GM23338 (cell line): ENCODE results near the gene ABHD14A. TPM values are rescaled to one million over a fixed set of nuclear protein-coding genes. Genes with fewer than 3 reads are reported as not detected.

Source experiments
- ATAC-seq: fragments of 200-7000 bp; cut with Tn5 transposase; 3 replicates; pipeline ENCODE4 v1.9.1; 2020
- DNase-seq: peaks from one replicate; pipeline ENCODE4 v3.0.0-alpha.2; 2015; ENCODE audit warnings: low spot score
- H2AFZ ChIP-seq: fragments of 200-600 bp; sonication (generic); 2 replicates; pipeline ENCODE4 v1.8.0; 2016; ENCODE audit warnings: antibody characterized with exemption, mild to moderate bottlenecking, moderate library complexity
- H3F3A ChIP-seq: fragments of 200-600 bp; sonication (generic); replicated peaks from 2 replicates; pipeline ENCODE4 v1.8.0; 2017; ENCODE audit warnings: antibody characterized with exemption, mixed run types, low read depth
- H3K27ac ChIP-seq: fragments of 200-600 bp; sonication (generic); 2 replicates; pipeline ENCODE4 v1.6.1; 2016; ENCODE audit warnings: low read depth
- H3K27me3 ChIP-seq: fragments of 200-600 bp; sonication (generic); 2 replicates; pipeline ENCODE4 v1.8.0; 2016; ENCODE audit warnings: mild to moderate bottlenecking, mixed run types, moderate library complexity; ENCODE audit not compliant: insufficient read depth
- H3K36me3 ChIP-seq: fragments of 200-600 bp; sonication (generic); 2 replicates; pipeline ENCODE4 v1.8.0; 2016; ENCODE audit warnings: mild to moderate bottlenecking; ENCODE audit not compliant: insufficient read depth
- H3K4me1 ChIP-seq: fragments of 200-600 bp; sonication (generic); 2 replicates; pipeline ENCODE4 v1.8.0; 2016; ENCODE audit warnings: mild to moderate bottlenecking, moderate library complexity; ENCODE audit not compliant: insufficient read depth
- H3K4me2 ChIP-seq: fragments of 200-600 bp; sonication (generic); 2 replicates; pipeline ENCODE4 v1.7.1; 2017; ENCODE audit warnings: mixed run types
- H3K4me3 ChIP-seq: fragments of 200-600 bp; sonication (generic); 2 replicates; pipeline ENCODE4 v1.6.1; 2016; ENCODE audit warnings: mixed run types
- H3K79me2 ChIP-seq: fragments of 200-600 bp; sonication (generic); replicated peaks from 2 replicates; pipeline ENCODE4 v1.8.0; 2017; ENCODE audit warnings: mild to moderate bottlenecking; ENCODE audit not compliant: insufficient read depth
- H3K9me2 ChIP-seq: fragments of 200-600 bp; sonication (generic); 2 replicates; pipeline ENCODE4 v1.8.0; 2017; ENCODE audit not compliant: insufficient read depth
- H4K20me1 ChIP-seq: fragments of 200-600 bp; sonication (generic); replicated peaks from 2 replicates; pipeline ENCODE4 v1.8.0; 2017; ENCODE audit warnings: mild to moderate bottlenecking; ENCODE audit not compliant: insufficient read depth
- H3K27ac Mint-ChIP-seq: 2 replicates; pipeline ENCODE4 v1.8.0; 2020; ENCODE audit warnings: inconsistent platforms, mild to moderate bottlenecking, moderate library complexity, mixed read lengths
- H3K27me3 Mint-ChIP-seq: 3 replicates; pipeline ENCODE4 v1.8.0; 2022; ENCODE audit warnings: low read depth, mild to moderate bottlenecking, moderate library complexity, mixed read lengths, inconsistent platforms; ENCODE audit not compliant: insufficient read depth, poor library complexity
- H3K36me3 Mint-ChIP-seq: 3 replicates; pipeline ENCODE4 v1.8.0; 2021; ENCODE audit warnings: low read depth, mild to moderate bottlenecking, inconsistent platforms, moderate library complexity, mixed read lengths
- H3K4me1 Mint-ChIP-seq: 3 replicates; pipeline ENCODE4 v1.8.0; 2020; ENCODE audit warnings: mild to moderate bottlenecking, inconsistent platforms, mixed read lengths
- H3K4me3 Mint-ChIP-seq: 3 replicates; pipeline ENCODE4 v1.8.0; 2021; ENCODE audit warnings: moderate library complexity, mild to moderate bottlenecking, inconsistent platforms, mixed read lengths
- H3K9me3 Mint-ChIP-seq: 3 replicates; pipeline ENCODE4 v1.8.0; 2020; ENCODE audit warnings: moderate library complexity, mild to moderate bottlenecking, inconsistent platforms, mixed read lengths
- CREB1 ChIP-seq: fragments of 250-450 bp; sonication (Bioruptor Pico); IDR thresholded peaks from 2 replicates; pipeline ENCODE4 v1.5.0; 2020; ENCODE audit warnings: low read depth, mild to moderate bottlenecking, moderate library complexity
- EZH2 ChIP-seq: fragments of 200-600 bp; sonication (generic); IDR thresholded peaks from one replicate; pipeline ENCODE4 v1.8.0; 2017; ENCODE audit warnings: antibody characterized with exemption, mild to moderate bottlenecking, low read depth; ENCODE audit not compliant: unreplicated experiment
- EZH2phosphoT487 ChIP-seq: fragments of 200-600 bp; sonication (generic); IDR thresholded peaks from one replicate; pipeline ENCODE4 v1.8.1; 2018; ENCODE audit warnings: antibody characterized with exemption; ENCODE audit not compliant: unreplicated experiment
- JUNB ChIP-seq: IDR thresholded peaks from one replicate; pipeline ENCODE4 v1.6.1; 2016; ENCODE audit warnings: antibody characterized with exemption; ENCODE audit not compliant: unreplicated experiment
- NANOG ChIP-seq: IDR thresholded peaks from 2 replicates; pipeline ENCODE4 v1.6.1; 2016; ENCODE audit warnings: antibody characterized with exemption, borderline replicate concordance
- POLR2AphosphoS5 ChIP-seq: IDR thresholded peaks from 2 replicates; pipeline ENCODE4 v1.6.1; 2016; ENCODE audit warnings: antibody characterized with exemption, low read depth
- ZNF114 ChIP-seq: fragments of 250-450 bp; sonication (Bioruptor Pico); IDR thresholded peaks from 2 replicates; pipeline ENCODE4 v1.5.0; 2020; ENCODE audit warnings: mild to moderate bottlenecking, moderate library complexity
- ZNF331 ChIP-seq: fragments of 250-450 bp; sonication (Bioruptor Pico); IDR thresholded peaks from 2 replicates; pipeline ENCODE4 v1.5.0; 2020; ENCODE audit warnings: low read depth, mild to moderate bottlenecking, moderate library complexity
- ZNF462 ChIP-seq: fragments of 250-450 bp; sonication (Bioruptor Pico); IDR thresholded peaks from 2 replicates; pipeline ENCODE4 v1.5.0; 2020; ENCODE audit warnings: mild to moderate bottlenecking, moderate library complexity
- polyA plus RNA-seq: library from polyadenylated mRNA; unstranded; fragments of >200 nt; fragmentation: Nextera tagmentation; extraction: Ambion mirVana; gene quantifications from 2 replicates; pipeline ENCODE4 v1.2.1, GENCODE V29; 2016
- total RNA-seq: library from RNA; depleted of rRNA; stranded (reverse); fragments of >200 nt; shearing (Covaris generic); gene quantifications from 2 replicates; pipeline ENCODE4 v1.2.3, GENCODE V29; 2014
- TF ChIP-seq, protein P1 (sequence below): IDR thresholded peaks from one replicate; pipeline ENCODE4 v1.6.1; 2018; ENCODE audit warnings: antibody characterized with exemption; ENCODE audit not compliant: unreplicated experiment
- TF ChIP-seq, protein P2 (sequence below), 2 experiments: fragments of 200-600 bp in 1 of 2; sonication (generic) in 1 of 2; conservative IDR thresholded peaks; 2 replicates each; pipeline versions ENCODE4 v1.5.1 to v1.6.1; 2016 to 2017; ENCODE audit warnings: antibody characterized with exemption in 2 of 2, low read depth in 2 of 2, mild to moderate bottlenecking in 2 of 2, moderate library complexity in 1 of 2

Gene ABHD14A
- total and polyA plus RNA-seq, 2 experiments from 2014 or later, result 7.8 to 12.7 TPM

GRCh38 chr3:51970606-51971300, 4.1 kb upstream of the ABHD14A start:
- peaks cover 38% of the 10 kb centered on the region for H3K4me1 ChIP-seq
- no peak overlapping the region for H3K4me2 ChIP-seq
- H3K27me3 ChIP-seq, result peaks cover 25% of the 10 kb centered on the region
- TF ChIP-seq, protein P1, sequence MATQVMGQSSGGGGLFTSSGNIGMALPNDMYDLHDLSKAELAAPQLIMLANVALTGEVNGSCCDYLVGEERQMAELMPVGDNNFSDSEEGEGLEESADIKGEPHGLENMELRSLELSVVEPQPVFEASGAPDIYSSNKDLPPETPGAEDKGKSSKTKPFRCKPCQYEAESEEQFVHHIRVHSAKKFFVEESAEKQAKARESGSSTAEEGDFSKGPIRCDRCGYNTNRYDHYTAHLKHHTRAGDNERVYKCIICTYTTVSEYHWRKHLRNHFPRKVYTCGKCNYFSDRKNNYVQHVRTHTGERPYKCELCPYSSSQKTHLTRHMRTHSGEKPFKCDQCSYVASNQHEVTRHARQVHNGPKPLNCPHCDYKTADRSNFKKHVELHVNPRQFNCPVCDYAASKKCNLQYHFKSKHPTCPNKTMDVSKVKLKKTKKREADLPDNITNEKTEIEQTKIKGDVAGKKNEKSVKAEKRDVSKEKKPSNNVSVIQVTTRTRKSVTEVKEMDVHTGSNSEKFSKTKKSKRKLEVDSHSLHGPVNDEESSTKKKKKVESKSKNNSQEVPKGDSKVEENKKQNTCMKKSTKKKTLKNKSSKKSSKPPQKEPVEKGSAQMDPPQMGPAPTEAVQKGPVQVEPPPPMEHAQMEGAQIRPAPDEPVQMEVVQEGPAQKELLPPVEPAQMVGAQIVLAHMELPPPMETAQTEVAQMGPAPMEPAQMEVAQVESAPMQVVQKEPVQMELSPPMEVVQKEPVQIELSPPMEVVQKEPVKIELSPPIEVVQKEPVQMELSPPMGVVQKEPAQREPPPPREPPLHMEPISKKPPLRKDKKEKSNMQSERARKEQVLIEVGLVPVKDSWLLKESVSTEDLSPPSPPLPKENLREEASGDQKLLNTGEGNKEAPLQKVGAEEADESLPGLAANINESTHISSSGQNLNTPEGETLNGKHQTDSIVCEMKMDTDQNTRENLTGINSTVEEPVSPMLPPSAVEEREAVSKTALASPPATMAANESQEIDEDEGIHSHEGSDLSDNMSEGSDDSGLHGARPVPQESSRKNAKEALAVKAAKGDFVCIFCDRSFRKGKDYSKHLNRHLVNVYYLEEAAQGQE, result no peak
- TF ChIP-seq POLR2AphosphoS5 (no peak), JUNB (no peak), EZH2phosphoT487 (no peak), EZH2 (no peak), CREB1 (CRISPR knock-in tag) (no peak), NANOG (no peak), ZNF462 (CRISPR knock-in tag) (no peak), ZNF114 (CRISPR knock-in tag) (no peak), ZNF331 (no peak)
- TF ChIP-seq, protein P2, sequence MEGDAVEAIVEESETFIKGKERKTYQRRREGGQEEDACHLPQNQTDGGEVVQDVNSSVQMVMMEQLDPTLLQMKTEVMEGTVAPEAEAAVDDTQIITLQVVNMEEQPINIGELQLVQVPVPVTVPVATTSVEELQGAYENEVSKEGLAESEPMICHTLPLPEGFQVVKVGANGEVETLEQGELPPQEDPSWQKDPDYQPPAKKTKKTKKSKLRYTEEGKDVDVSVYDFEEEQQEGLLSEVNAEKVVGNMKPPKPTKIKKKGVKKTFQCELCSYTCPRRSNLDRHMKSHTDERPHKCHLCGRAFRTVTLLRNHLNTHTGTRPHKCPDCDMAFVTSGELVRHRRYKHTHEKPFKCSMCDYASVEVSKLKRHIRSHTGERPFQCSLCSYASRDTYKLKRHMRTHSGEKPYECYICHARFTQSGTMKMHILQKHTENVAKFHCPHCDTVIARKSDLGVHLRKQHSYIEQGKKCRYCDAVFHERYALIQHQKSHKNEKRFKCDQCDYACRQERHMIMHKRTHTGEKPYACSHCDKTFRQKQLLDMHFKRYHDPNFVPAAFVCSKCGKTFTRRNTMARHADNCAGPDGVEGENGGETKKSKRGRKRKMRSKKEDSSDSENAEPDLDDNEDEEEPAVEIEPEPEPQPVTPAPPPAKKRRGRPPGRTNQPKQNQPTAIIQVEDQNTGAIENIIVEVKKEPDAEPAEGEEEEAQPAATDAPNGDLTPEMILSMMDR (conservative IDR thresholded peaks at IDR 0.05; ENCODE audit: low read depth in 2 of 2), result no peak
- H3K4me3 Mint-ChIP-seq, result no peak overlapping the region
- no peak overlapping the region for H3K27ac ChIP-seq
- H3F3A ChIP-seq, result peaks cover 27% of the 10 kb centered on the region
- H3K4me1 Mint-ChIP-seq, result peaks cover 47% of the 10 kb centered on the region
- H3K36me3 ChIP-seq, result no peaks in the 10 kb centered on the region
- H3K79me2 ChIP-seq, result no peaks in the 10 kb centered on the region
- H3K9me3 Mint-ChIP-seq, result no peaks in the 10 kb centered on the region; the same call in 1 of the 3 replicates
- ATAC-seq (no peak), DNase-seq (no peak)
- no peaks in the 10 kb centered on the region for H3K9me2 ChIP-seq
- H4K20me1 ChIP-seq, result no peaks in the 10 kb centered on the region
- H3K36me3 Mint-ChIP-seq, result peaks cover 3% of the 10 kb centered on the region; the same call in 2 of the 3 replicates
- peaks cover 37% of the 10 kb centered on the region for H3K27me3 Mint-ChIP-seq
- no peak overlapping the region for H2AFZ ChIP-seq
- no peak overlapping the region for H3K4me3 ChIP-seq
- H3K27ac Mint-ChIP-seq, result no peak overlapping the region
